Fibroblast of the aortic adventitia (primary cell): ENCODE results near the gene ANLN. TPM values are rescaled to one million over a fixed set of nuclear protein-coding genes. Genes with fewer than 3 reads are reported as not detected.

Experiments
- DNase-seq: peaks from one replicate; pipeline ENCODE4 v3.0.0-alpha.2; 2010; ENCODE audit warnings: low read depth
- H3K4me3 ChIP-seq: 2 replicates; pipeline ENCODE4 v1.5.1; 2011; ENCODE audit warnings: low read depth, mild to moderate bottlenecking, control low read depth, low read length, moderate library complexity
- total RNA-seq: library from RNA; depleted of rRNA; stranded (reverse); fragments of >200 nt; gene quantifications from 2 replicates; pipeline ENCODE4 v1.2.3, GENCODE V29; 2012; ENCODE audit warnings: low replicate concordance
- TF ChIP-seq, protein P1 (sequence below): IDR thresholded peaks from 2 replicates; pipeline ENCODE4 v1.5.1; 2011; ENCODE audit warnings: mild to moderate bottlenecking, low read length, control low read depth, inconsistent platforms; ENCODE audit not compliant: insufficient read depth

ANLN gene
- total RNA-seq, 1 donor, result 171 TPM

DNA sequence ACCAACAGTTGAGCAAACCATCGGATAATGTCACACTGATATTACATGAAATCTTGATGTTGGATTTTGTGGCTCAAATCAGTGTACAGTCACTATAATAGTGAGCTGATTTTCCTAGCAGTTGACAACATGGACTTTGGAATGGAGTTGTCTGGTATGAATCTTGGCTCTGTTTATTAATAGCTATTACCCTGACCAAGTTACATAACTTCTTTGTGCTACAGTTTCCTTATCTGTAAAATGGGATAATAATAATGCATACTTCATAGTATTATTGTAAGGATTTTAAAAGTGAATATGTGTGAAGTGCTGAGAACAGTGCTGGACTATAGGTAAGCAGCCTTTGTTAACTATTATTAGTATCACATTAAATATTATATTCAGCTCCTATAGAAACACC is 26.1 kb upstream of the ANLN start:
- TF ChIP-seq, protein P1, sequence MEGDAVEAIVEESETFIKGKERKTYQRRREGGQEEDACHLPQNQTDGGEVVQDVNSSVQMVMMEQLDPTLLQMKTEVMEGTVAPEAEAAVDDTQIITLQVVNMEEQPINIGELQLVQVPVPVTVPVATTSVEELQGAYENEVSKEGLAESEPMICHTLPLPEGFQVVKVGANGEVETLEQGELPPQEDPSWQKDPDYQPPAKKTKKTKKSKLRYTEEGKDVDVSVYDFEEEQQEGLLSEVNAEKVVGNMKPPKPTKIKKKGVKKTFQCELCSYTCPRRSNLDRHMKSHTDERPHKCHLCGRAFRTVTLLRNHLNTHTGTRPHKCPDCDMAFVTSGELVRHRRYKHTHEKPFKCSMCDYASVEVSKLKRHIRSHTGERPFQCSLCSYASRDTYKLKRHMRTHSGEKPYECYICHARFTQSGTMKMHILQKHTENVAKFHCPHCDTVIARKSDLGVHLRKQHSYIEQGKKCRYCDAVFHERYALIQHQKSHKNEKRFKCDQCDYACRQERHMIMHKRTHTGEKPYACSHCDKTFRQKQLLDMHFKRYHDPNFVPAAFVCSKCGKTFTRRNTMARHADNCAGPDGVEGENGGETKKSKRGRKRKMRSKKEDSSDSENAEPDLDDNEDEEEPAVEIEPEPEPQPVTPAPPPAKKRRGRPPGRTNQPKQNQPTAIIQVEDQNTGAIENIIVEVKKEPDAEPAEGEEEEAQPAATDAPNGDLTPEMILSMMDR, result no peak
- no peak overlapping the region for H3K4me3 ChIP-seq
- DNase-seq, result no peak

DNA sequence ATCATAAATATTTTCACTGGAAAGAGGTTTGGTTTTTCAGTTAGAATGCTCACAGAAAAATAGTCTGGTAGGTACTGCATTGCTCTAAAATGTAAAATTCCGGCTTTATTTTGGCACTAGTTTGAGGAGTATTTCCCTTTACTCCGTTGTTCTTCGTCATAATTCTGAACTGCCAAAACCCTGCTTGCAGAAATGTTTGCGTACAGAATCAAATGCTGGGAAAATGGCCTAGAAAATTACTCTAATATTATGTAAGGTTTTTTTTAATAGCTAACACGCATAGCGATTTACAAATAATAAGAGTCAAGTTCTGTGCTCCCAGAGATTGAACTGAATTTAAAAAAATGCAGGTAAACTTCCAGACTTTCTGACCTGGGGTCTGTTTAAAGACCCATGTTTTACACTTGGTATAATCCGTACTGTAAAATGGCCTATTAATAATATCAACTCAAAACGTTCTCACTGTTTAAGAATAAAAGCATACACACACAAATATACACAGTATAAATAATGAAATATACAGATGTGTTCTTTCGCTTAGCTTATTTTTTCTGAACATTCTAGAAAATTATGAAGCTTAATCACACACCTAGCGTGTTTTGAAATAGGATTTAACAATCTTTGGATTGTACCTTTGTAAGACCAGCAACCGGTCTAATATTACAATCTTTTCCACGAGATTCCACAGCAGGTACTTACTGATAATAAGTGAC is 23.5 kb upstream of the ANLN start:
- TF ChIP-seq, protein P1, result no peak
- DNase-seq, result no peak
- peak overlapping the region; percentile 86 for H3K4me3 ChIP-seq

DNA sequence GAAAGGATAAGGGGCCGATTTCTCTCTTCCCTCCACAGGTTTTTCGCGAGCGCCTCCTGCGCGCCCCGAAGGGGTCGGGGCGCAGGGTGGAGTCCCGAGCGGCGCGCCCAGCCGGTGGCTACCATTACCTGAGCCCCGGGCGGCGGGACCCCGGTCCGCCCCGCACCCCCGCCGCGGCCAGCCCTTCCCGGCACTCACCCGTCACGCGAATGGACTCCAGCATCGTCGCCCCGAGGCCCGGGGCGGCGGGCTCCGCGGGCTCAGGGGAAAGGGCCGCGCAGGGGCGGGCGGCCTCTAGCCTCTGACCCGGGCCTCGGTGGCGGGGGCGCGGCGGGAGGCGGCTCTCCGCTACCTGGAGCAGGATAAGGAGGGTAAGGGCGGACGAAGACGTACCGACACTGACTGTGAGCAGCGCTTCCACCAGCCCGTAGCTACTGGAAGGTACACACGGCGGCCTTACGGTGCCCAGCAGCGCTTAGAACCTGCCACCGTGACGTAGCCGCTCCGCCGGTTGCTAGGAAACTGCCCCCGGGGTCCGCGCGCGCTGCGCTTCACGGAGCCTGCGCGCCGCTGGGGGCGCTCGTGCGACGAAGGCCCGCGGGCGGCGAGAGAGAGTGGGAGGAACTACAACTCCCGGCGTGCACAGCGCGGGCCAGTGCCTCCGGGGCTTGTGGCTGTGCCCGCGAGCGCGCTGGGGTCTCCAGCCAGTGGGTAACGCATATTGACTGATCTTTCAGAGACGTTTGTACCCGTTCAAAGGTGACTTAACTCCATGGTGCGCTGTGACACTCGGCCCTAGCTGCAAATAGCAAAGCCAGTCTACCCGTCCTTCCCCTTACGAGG is 22.7 kb upstream of the ANLN start:
- peak; percentile 72 for DNase-seq
- TF ChIP-seq, protein P1, result peak; percentile 72
- peak overlapping the region; percentile 86 for H3K4me3 ChIP-seq

DNA sequence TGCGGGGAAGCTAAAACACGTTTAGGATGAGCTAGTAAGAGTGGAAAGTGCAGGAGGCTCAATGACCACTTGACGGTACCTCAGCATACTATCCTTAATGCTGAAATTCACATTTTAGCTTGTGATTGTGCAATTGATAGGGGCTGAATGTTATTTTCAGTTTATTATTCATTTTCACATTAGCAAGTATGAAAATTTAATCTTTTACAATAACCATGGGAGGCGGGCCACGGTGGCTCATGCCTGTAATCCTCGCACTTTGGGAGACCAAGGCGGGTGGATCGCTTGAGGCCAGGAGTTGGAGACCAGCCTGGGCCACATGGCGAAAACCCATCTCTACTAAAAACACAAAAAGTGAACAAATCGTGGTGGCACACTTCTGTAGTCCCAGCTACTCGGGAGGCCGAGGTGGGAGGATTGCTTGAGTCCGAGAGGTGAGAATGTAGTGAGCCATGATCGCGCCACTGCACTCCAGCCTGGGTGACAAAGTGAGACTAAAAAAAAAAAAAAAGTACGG is 22.0 kb upstream of the ANLN start:
- TF ChIP-seq, protein P1, result no peak
- DNase-seq, result no peak
- H3K4me3 ChIP-seq, result peak overlapping the region; percentile 86

DNA sequence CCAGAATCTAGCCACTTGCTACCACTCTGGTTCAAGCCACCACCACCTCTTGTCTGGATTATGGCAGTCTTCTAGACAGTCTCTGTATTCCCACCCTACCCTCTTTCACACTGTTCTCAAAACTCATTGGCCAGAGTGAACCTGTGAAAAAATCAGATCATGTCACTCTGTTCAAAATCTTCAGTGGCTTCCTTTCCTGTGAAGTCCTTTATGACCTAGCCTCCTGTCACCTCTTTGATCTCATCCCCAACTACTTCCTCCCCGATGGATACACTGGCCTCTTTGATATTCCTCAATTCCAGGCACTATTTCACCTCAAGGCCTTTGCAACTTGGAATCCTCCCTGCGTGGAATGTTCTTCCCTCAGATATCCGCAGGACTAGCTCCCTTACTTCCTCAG is 21.2 kb upstream of the ANLN start:
- TF ChIP-seq, protein P1, result no peak
- no peak for DNase-seq

DNA sequence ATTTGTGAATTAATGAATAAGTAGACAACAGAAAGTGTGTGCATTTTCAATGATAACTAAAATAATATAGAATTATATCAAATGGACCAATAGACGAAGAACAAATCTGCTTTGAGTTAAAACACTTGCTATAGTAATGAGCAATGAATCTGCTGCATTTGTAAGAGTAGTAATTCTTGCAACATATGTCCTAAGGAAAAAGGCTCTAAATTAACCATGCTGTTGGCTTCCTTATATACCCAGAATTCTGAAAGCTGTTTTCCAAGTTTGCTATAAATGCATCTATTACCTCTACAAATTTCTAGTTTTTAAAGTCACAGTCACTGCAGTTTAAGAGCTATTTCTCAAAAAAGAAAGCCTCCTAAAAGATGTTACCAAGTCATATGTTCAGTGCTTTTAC is 20.5 kb upstream of the ANLN start:
- no peak overlapping the region for H3K4me3 ChIP-seq
- DNase-seq, result no peak
- TF ChIP-seq, protein P1, result no peak

More for the DNA sequence above, 21.2 kb upstream of the ANLN start:
- H3K4me3 ChIP-seq, result no peak overlapping the region
